Measurements from ENCODE around the gene TMEM50B. TPM values are rescaled to one million over a fixed set of nuclear protein-coding genes. Genes with fewer than 3 reads are reported as not detected.

Gene TMEM50B
- total and polyA plus RNA-seq, 2 of the 8 experiments (the other 6 are each of a cell fraction or from before 2014, with no cell fraction given): 16.8 to 20.5 TPM

DNA sequence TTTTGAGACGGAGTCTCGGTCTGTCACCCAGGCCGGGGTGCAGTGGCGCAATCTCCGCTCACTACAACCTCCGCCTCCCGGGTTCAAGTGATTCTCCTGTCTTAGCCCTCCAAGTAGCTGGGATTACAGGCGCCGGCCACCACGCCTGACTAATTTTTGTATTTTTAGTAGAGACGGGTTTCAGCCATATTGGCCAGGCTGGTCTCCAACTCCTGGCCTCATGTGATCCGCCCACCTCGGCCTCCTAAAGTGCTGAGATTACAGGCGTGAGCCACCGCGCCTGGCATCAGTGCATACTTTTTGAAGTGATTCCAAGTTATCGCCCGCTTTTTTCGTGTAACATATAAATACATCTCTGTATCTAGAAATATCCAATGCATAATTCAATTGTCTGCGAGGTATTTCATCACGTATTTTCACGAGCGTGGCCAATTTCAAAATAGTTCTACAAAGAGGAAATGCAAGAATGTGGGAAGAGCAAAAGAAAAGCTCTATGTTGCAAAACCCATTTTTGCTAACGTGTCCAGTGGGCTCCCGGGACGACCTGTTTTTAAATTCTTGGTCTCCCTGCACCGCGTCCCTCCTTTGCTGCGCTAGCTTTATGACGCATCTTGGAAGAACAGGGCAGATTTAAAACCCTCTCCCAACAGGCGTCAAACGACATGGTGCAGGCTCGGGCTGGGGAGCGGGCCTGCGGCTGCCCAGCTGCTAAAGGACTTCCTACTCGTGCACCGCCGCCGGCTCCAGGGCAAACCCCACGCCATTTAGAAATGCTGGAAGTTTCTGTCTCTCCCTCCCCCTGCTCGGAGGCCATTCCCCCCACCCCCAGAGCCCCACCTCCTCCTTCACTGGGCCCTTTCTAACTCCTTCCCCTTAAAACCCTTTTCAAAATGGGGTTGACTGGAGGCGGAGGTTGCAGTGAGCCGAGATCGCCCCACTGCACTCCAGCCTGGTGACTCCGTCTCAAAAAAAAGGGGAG is 77.5 kb downstream of the TMEM50B start (continued):
- TF ChIP-seq, protein P1, sequence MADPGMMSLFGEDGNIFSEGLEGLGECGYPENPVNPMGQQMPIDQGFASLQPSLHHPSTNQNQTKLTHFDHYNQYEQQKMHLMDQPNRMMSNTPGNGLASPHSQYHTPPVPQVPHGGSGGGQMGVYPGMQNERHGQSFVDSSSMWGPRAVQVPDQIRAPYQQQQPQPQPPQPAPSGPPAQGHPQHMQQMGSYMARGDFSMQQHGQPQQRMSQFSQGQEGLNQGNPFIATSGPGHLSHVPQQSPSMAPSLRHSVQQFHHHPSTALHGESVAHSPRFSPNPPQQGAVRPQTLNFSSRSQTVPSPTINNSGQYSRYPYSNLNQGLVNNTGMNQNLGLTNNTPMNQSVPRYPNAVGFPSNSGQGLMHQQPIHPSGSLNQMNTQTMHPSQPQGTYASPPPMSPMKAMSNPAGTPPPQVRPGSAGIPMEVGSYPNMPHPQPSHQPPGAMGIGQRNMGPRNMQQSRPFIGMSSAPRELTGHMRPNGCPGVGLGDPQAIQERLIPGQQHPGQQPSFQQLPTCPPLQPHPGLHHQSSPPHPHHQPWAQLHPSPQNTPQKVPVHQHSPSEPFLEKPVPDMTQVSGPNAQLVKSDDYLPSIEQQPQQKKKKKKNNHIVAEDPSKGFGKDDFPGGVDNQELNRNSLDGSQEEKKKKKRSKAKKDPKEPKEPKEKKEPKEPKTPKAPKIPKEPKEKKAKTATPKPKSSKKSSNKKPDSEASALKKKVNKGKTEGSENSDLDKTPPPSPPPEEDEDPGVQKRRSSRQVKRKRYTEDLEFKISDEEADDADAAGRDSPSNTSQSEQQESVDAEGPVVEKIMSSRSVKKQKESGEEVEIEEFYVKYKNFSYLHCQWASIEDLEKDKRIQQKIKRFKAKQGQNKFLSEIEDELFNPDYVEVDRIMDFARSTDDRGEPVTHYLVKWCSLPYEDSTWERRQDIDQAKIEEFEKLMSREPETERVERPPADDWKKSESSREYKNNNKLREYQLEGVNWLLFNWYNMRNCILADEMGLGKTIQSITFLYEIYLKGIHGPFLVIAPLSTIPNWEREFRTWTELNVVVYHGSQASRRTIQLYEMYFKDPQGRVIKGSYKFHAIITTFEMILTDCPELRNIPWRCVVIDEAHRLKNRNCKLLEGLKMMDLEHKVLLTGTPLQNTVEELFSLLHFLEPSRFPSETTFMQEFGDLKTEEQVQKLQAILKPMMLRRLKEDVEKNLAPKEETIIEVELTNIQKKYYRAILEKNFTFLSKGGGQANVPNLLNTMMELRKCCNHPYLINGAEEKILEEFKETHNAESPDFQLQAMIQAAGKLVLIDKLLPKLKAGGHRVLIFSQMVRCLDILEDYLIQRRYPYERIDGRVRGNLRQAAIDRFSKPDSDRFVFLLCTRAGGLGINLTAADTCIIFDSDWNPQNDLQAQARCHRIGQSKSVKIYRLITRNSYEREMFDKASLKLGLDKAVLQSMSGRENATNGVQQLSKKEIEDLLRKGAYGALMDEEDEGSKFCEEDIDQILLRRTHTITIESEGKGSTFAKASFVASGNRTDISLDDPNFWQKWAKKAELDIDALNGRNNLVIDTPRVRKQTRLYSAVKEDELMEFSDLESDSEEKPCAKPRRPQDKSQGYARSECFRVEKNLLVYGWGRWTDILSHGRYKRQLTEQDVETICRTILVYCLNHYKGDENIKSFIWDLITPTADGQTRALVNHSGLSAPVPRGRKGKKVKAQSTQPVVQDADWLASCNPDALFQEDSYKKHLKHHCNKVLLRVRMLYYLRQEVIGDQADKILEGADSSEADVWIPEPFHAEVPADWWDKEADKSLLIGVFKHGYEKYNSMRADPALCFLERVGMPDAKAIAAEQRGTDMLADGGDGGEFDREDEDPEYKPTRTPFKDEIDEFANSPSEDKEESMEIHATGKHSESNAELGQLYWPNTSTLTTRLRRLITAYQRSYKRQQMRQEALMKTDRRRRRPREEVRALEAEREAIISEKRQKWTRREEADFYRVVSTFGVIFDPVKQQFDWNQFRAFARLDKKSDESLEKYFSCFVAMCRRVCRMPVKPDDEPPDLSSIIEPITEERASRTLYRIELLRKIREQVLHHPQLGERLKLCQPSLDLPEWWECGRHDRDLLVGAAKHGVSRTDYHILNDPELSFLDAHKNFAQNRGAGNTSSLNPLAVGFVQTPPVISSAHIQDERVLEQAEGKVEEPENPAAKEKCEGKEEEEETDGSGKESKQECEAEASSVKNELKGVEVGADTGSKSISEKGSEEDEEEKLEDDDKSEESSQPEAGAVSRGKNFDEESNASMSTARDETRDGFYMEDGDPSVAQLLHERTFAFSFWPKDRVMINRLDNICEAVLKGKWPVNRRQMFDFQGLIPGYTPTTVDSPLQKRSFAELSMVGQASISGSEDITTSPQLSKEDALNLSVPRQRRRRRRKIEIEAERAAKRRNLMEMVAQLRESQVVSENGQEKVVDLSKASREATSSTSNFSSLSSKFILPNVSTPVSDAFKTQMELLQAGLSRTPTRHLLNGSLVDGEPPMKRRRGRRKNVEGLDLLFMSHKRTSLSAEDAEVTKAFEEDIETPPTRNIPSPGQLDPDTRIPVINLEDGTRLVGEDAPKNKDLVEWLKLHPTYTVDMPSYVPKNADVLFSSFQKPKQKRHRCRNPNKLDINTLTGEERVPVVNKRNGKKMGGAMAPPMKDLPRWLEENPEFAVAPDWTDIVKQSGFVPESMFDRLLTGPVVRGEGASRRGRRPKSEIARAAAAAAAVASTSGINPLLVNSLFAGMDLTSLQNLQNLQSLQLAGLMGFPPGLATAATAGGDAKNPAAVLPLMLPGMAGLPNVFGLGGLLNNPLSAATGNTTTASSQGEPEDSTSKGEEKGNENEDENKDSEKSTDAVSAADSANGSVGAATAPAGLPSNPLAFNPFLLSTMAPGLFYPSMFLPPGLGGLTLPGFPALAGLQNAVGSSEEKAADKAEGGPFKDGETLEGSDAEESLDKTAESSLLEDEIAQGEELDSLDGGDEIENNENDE (IDR thresholded peaks at IDR 0.05; ENCODE audit: insufficient replicate concordance, low read length): no peak
- TF ChIP-seq YY1 (IDR thresholded peaks at IDR 0.05; ENCODE audit: low read depth, low read length) (peak; percentile 7; the same call in 1 of the 2 replicates), BACH1 (IDR thresholded peaks at IDR 0.05; ENCODE audit: low read length) (no peak), CBX5 (IDR thresholded peaks at IDR 0.05; ENCODE audit: low read depth, low read length) (no peak), CEBPB (IDR thresholded peaks at IDR 0.05; ENCODE audit: low read depth, low read length) (no peak), SP4 (IDR thresholded peaks at IDR 0.05; ENCODE audit: low read length) (no peak), TAF1 (IDR thresholded peaks at IDR 0.05; ENCODE audit: low read depth, low read length) (peak; percentile 39; the same call in 1 of the 2 replicates), RXRA (IDR thresholded peaks at IDR 0.05; ENCODE audit: insufficient read depth, low read depth, low read length) (no peak)
